HG03135 (cell line): Measurements from ENCODE around the gene CATSPER1.

Source experiments
- ATAC-seq: cut with Tn5 transposase; IDR thresholded peaks from one replicate; pipeline ENCODE4 v1.9.1; 2021; ENCODE audit warnings: mild to moderate bottlenecking, moderate library complexity; ENCODE audit not compliant: unreplicated experiment

CATSPER1 gene

GRCh38 chr11:66003291-66003690, 23.0 kb downstream of the CATSPER1 start:
- ATAC-seq: no peak

- ATAC-seq: peak; percentile 46
These were observed 23.5 kb downstream of the CATSPER1 start for GRCh38 chr11:66002648-66003225.

- peak; percentile 64 for ATAC-seq
These were observed 24.2 kb downstream of the CATSPER1 start, which contains the start of the genes BANF1 and EIF1AD for GRCh38 chr11:66001942-66002647. Gene BANF1 (plus strand): TSS chr11:66002503. CDS start chr11:66003251, 748 bp downstream. Gene EIF1AD (minus strand): TSS chr11:66002157. CDS start chr11:66000389, 1,768 bp downstream.

- no peak for ATAC-seq
These were observed 29.0 kb downstream of the CATSPER1 start for GRCh38 chr11:65997286-65997685.

- no peak for ATAC-seq
These were observed 34.2 kb downstream of the CATSPER1 start for GRCh38 chr11:65992056-65992455.

- ATAC-seq: peak; percentile 93
These were observed 37.3 kb downstream of the CATSPER1 start for GRCh38 chr11:65988791-65989592.

- ATAC-seq: no peak
These were observed 38.9 kb downstream of the CATSPER1 start for GRCh38 chr11:65987336-65987735.

- no peak for ATAC-seq
These were observed 42.7 kb downstream of the CATSPER1 start for GRCh38 chr11:65983589-65983987.

- ATAC-seq: no peak
These were observed 43.3 kb downstream of the CATSPER1 start for GRCh38 chr11:65982824-65983588.

GRCh38 chr11:65981972-65982823, 44.1 kb downstream of the CATSPER1 start:
- ATAC-seq: no peak

- no peak for ATAC-seq
These were observed 45.1 kb downstream of the CATSPER1 start for GRCh38 chr11:65981101-65981740.

GRCh38 chr11:65979261-65979759, 47.0 kb downstream of the CATSPER1 start:
- ATAC-seq: no peak

GRCh38 chr11:65978391-65979238, 47.7 kb downstream of the CATSPER1 start:
- ATAC-seq: no peak

- no peak for ATAC-seq
These were observed 48.5 kb downstream of the CATSPER1 start for GRCh38 chr11:65977621-65978390.

- no peak for ATAC-seq
These were observed 49.8 kb downstream of the CATSPER1 start for GRCh38 chr11:65976216-65977176.

GRCh38 chr11:65975771-65976170, 50.5 kb downstream of the CATSPER1 start:
- no peak for ATAC-seq
